Panc1 (cell line): ENCODE measurements around the gene ARHGEF12.

ENCODE experiments used
- CTCF ChIP-seq: fragments of 450-650 bp; IDR thresholded peaks from 2 replicates; pipeline ENCODE4 v1.5.1; 2017; ENCODE audit warnings: mild to moderate bottlenecking
- POLR2AphosphoS5 ChIP-seq: IDR thresholded peaks from 2 replicates; pipeline ENCODE4 v1.6.1; 2012; ENCODE audit warnings: mild to moderate bottlenecking, low read depth, low read length, moderate library complexity

DNA sequence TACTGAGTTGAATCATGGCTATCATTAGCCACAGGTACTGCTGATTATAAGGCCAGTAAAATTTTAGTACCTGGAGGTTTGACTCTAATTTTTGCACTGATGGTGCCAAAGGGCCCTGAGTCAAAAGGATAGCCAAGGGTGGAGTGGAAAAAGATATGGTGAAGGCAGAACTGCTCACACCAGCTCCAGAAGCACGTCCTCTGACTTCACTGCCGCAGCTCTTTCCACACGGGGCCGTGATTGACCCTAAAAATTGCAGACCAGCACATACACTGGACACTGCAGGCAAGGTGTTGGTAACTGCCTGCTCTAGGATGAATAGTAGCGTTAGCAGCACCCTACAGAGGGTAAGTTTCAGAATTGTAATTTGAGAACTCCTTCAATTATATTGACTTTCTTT lies 149.9 kb downstream of the ARHGEF12 start:
- TF ChIP-seq CTCF, result no peak
- no peak for TF ChIP-seq POLR2AphosphoS5
